HepG2 (cell line): ENCODE data around the gene BIRC6. TPM values are rescaled to one million over a fixed set of nuclear protein-coding genes. Genes with fewer than 3 reads are reported as not detected.

ENCODE experiments used
- FOSL1 ChIP-seq: sonication (generic); formaldehyde crosslinking; IDR thresholded peaks from 2 replicates; pipeline ENCODE4 v1.9.0; 2021; ENCODE audit warnings: missing genetic modification reagents, borderline replicate concordance
- GTF2F1 ChIP-seq: fragments of 150-350 bp; IDR thresholded peaks from 2 replicates; pipeline ENCODE4 v1.6.1; 2014; ENCODE audit warnings: low read length
- HHEX ChIP-seq: IDR thresholded peaks from 2 replicates; pipeline ENCODE4 v1.6.1; 2016; ENCODE audit warnings: control low read depth
- HNRNPH1 ChIP-seq: fragments of 200-400 bp; formaldehyde crosslinking; optimal IDR thresholded peaks from 2 replicates; pipeline ENCODE3; 2017; ENCODE audit warnings: mild to moderate bottlenecking, low read depth, low read length
- ISL2 ChIP-seq: sonication (generic); formaldehyde crosslinking; IDR thresholded peaks from 2 replicates; pipeline ENCODE4 v1.5.0; 2020; ENCODE audit warnings: missing genetic modification reagents
- KAT8 ChIP-seq: IDR thresholded peaks from 2 replicates; pipeline ENCODE4 v1.6.1; 2016; ENCODE audit warnings: missing genetic modification reagents, missing compliant biosample characterization
- MEF2D ChIP-seq: sonication (generic); formaldehyde crosslinking; IDR thresholded peaks from 2 replicates; pipeline ENCODE4 v1.5.1; 2020; ENCODE audit warnings: mild to moderate bottlenecking, missing genetic modification reagents
- NRL ChIP-seq: sonication (generic); formaldehyde crosslinking; IDR thresholded peaks from 2 replicates; pipeline ENCODE4 v1.5.0; 2020; ENCODE audit warnings: missing genetic modification reagents, mild to moderate bottlenecking, moderate library complexity, borderline replicate concordance
- PHB2 ChIP-seq: fragments of 450-650 bp; IDR thresholded peaks from 2 replicates; pipeline ENCODE4 v1.6.1; 2018; ENCODE audit not compliant: partially characterized antibody
- RAD51 ChIP-seq: fragments of 450-650 bp; IDR thresholded peaks from 2 replicates; pipeline ENCODE4 v1.6.1; 2016; ENCODE audit warnings: borderline replicate concordance
- REL ChIP-seq: sonication (generic); formaldehyde crosslinking; conservative IDR thresholded peaks from 2 replicates; pipeline ENCODE4 v1.8.0; 2022; ENCODE audit warnings: mild to moderate bottlenecking, missing genetic modification reagents, moderate library complexity
- SIX4 ChIP-seq: sonication (generic); formaldehyde crosslinking; IDR thresholded peaks from 2 replicates; pipeline ENCODE4 v1.4.0; 2020; ENCODE audit warnings: missing genetic modification reagents
- SMARCE1 ChIP-seq: fragments of 450-650 bp; IDR thresholded peaks from 2 replicates; pipeline ENCODE4 v1.6.1; 2017; ENCODE audit warnings: borderline replicate concordance
- SOX6 ChIP-seq, 2 experiments: fragments of 450-650 bp in 1 of 2; sonication (generic) in 1 of 2; formaldehyde crosslinking in 1 of 2; IDR thresholded peaks; 2 replicates each; pipeline versions ENCODE4 v1.4.0 to v1.6.1; 2017 to 2020; ENCODE audit warnings: antibody characterized with exemption in 1 of 2, mild to moderate bottlenecking in 1 of 2, missing genetic modification reagents in 1 of 2
- SPEN ChIP-seq: sonication (generic); formaldehyde crosslinking; IDR thresholded peaks from 2 replicates; pipeline ENCODE4 v1.5.1; 2020; ENCODE audit warnings: low read depth, mild to moderate bottlenecking, missing genetic modification reagents
- ZBTB21 ChIP-seq: sonication (generic); formaldehyde crosslinking; IDR thresholded peaks from 2 replicates; pipeline ENCODE4 v1.4.0; 2020; ENCODE audit warnings: missing genetic modification reagents
- ZNF224 ChIP-seq: sonication (generic); formaldehyde crosslinking; IDR thresholded peaks from 2 replicates; pipeline ENCODE4 v1.5.0; 2020; ENCODE audit warnings: mild to moderate bottlenecking, missing genetic modification reagents
- ZNF296 ChIP-seq: sonication (generic); formaldehyde crosslinking; conservative IDR thresholded peaks from 2 replicates; pipeline ENCODE4 v1.5.0; 2020; ENCODE audit warnings: mild to moderate bottlenecking, missing genetic modification reagents
- ZNF451 ChIP-seq: sonication (generic); formaldehyde crosslinking; IDR thresholded peaks from 2 replicates; pipeline ENCODE4 v1.5.0; 2020; ENCODE audit warnings: mild to moderate bottlenecking, missing genetic modification reagents
- ZNF614 ChIP-seq: IDR thresholded peaks from 2 replicates; pipeline ENCODE4 v1.6.1; 2018; ENCODE audit warnings: missing biosample characterization, missing genetic modification reagents, inconsistent platforms, borderline replicate concordance
- ZNF788 ChIP-seq: sonication (generic); formaldehyde crosslinking; IDR thresholded peaks from 2 replicates; pipeline ENCODE4 v1.5.0; 2020; ENCODE audit warnings: mild to moderate bottlenecking, missing genetic modification reagents, borderline replicate concordance
- ZNF839 ChIP-seq: sonication (generic); formaldehyde crosslinking; IDR thresholded peaks from 2 replicates; pipeline ENCODE4 v1.4.0; 2020; ENCODE audit warnings: missing genetic modification reagents, mild to moderate bottlenecking, borderline replicate concordance
- ZNF879 ChIP-seq: sonication (generic); formaldehyde crosslinking; IDR thresholded peaks from 2 replicates; pipeline ENCODE4 v1.8.1; 2023; ENCODE audit warnings: missing genetic modification reagents
- ZSCAN9 ChIP-seq: IDR thresholded peaks from 2 replicates; pipeline ENCODE4 v1.6.1; 2016; ENCODE audit warnings: borderline replicate concordance
- polyA plus RNA-seq, 8 experiments: library from polyadenylated mRNA; depleted of rRNA in 3 of 8; stranded (reverse) in 7 of 8; unstranded in 1 of 8; fragments of >200 nt; fragmentation: Illumina TruSeq in 4 of 8; extraction: Trizol in 4 of 8; gene quantifications; 2 replicates each; pipeline versions ENCODE4 v1.2.1 to v1.2.3, GENCODE V29; 2011 to 2016; ENCODE audit warnings: low read depth in 4 of 8, missing spikeins in 1 of 8, mixed read lengths in 1 of 8; ENCODE audit not compliant: insufficient read depth in 1 of 8
- total RNA-seq, 5 experiments: library from RNA; depleted of rRNA; stranded (reverse); fragments of >200 nt; fragmentation: Illumina TruSeq; extraction: Trizol; gene quantifications; 2 replicates each; pipeline ENCODE4 v1.2.3, GENCODE V29; 2016; ENCODE audit warnings: low read depth in 1 of 5
- TF ChIP-seq, protein P1 (sequence below): sonication (generic); formaldehyde crosslinking; IDR thresholded peaks from 2 replicates; pipeline ENCODE4 v1.8.0; 2022; ENCODE audit warnings: mild to moderate bottlenecking, missing genetic modification reagents, moderate library complexity
- TF ChIP-seq, protein P2 (sequence below): sonication (generic); formaldehyde crosslinking; IDR thresholded peaks from 2 replicates; pipeline ENCODE4 v1.4.0; 2020; ENCODE audit warnings: mild to moderate bottlenecking, missing genetic modification reagents
- TF ChIP-seq, protein P3 (sequence below): sonication (generic); formaldehyde crosslinking; IDR thresholded peaks from 2 replicates; pipeline ENCODE4 v1.5.1; 2020; ENCODE audit warnings: mild to moderate bottlenecking, missing genetic modification reagents, moderate library complexity

BIRC6 gene
- total and polyA plus RNA-seq, 2 of the 13 experiments (the other 11 are each of a cell fraction or from before 2014, with no cell fraction given): 65.6 to 120 TPM

DNA sequence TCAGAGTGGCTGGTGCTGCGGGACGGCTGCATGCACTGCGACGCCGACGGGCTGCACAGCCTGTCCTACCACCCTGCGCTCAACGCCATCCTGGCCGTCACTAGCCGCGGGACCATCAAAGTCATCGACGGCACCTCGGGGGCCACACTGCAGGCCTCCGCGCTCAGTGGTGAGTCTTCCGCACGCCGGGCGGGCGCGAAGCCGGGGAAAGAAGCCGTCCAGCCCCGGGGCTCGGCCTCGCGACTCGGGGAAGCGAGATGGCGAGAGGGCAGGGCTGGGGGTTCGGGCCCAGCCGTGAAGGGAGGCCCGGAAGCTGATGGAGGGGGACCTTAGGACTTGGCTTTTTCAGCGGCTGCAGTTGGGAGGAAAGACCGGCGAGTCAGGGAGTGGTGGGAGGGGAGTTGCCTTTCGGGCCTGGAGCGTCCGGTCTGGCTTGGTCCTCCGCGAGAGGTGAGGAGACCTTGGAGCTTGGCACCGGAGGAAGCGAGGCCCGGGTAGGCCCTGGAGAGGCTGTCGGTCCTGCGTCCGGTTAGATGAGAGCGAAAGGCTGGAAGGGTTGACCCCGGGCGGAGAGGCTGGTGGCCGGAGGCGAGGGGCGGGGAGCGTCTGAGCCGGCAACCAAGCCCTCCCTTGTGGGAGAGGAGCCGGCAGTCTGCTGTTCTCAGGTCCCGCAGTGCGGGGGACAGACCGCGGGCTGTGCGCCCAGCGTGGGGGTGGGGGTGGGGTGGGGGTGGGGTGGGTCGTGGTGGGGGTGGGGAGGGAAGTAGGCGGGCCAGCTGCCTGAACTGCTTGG, 691 bp downstream of the BIRC6 start (continued):
- TF ChIP-seq NRL (CRISPR knock-in tag) (peak; percentile 77; the same call in 1 of the 2 replicates), SMARCE1 (no peak), RAD51 (no peak), MEF2D (no peak), ZSCAN9 (CRISPR knock-in tag) (peak; percentile 37; the same call in 1 of the 2 replicates), ZBTB21 (CRISPR knock-in tag) (no peak), KAT8 (CRISPR knock-in tag) (no peak), ZNF879 (CRISPR knock-in tag) (no peak), REL (CRISPR knock-in tag) (no peak; the same call in 1 of the 2 replicates), ZNF224 (CRISPR knock-in tag) (no peak), HHEX (CRISPR knock-in tag) (no peak), ZNF839 (CRISPR knock-in tag) (no peak), FOSL1 (CRISPR knock-in tag) (no peak), SOX6 (IDR thresholded peaks at IDR 0.05) (no peak), SOX6 (CRISPR knock-in tag; IDR thresholded peaks at IDR 0.05) (no peak), ISL2 (CRISPR knock-in tag) (no peak), SPEN (CRISPR knock-in tag) (no peak), HNRNPH1 (peak; percentile 58), SIX4 (no peak), ZNF614 (no peak), ZNF451 (no peak), PHB2 (no peak), ZNF788 (CRISPR knock-in tag) (no peak), GTF2F1 (no peak), ZNF296 (CRISPR knock-in tag) (no peak; the same call in 1 of the 2 replicates)
- TF ChIP-seq, protein P1, sequence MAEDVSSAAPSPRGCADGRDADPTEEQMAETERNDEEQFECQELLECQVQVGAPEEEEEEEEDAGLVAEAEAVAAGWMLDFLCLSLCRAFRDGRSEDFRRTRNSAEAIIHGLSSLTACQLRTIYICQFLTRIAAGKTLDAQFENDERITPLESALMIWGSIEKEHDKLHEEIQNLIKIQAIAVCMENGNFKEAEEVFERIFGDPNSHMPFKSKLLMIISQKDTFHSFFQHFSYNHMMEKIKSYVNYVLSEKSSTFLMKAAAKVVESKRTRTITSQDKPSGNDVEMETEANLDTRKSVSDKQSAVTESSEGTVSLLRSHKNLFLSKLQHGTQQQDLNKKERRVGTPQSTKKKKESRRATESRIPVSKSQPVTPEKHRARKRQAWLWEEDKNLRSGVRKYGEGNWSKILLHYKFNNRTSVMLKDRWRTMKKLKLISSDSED (CRISPR knock-in tag): no peak
- TF ChIP-seq, protein P2, sequence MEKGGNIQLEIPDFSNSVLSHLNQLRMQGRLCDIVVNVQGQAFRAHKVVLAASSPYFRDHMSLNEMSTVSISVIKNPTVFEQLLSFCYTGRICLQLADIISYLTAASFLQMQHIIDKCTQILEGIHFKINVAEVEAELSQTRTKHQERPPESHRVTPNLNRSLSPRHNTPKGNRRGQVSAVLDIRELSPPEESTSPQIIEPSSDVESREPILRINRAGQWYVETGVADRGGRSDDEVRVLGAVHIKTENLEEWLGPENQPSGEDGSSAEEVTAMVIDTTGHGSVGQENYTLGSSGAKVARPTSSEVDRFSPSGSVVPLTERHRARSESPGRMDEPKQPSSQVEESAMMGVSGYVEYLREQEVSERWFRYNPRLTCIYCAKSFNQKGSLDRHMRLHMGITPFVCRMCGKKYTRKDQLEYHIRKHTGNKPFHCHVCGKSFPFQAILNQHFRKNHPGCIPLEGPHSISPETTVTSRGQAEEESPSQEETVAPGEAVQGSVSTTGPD (CRISPR knock-in tag): 0 out of 2 replicates have a peak, but pooled peaks have one; percentile 14
- TF ChIP-seq, protein P3, sequence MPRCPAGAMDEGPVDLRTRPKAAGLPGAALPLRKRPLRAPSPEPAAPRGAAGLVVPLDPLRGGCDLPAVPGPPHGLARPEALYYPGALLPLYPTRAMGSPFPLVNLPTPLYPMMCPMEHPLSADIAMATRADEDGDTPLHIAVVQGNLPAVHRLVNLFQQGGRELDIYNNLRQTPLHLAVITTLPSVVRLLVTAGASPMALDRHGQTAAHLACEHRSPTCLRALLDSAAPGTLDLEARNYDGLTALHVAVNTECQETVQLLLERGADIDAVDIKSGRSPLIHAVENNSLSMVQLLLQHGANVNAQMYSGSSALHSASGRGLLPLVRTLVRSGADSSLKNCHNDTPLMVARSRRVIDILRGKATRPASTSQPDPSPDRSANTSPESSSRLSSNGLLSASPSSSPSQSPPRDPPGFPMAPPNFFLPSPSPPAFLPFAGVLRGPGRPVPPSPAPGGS (CRISPR knock-in tag): peak; percentile 7
